WTC11 (cell line): Measurements from ENCODE around the gene RIF1. TPM values are rescaled to one million over a fixed set of nuclear protein-coding genes. Genes with fewer than 3 reads are reported as not detected.

ENCODE experiments used
- ATAC-seq: fragments of 200-7000 bp; cut with Tn5 transposase; 2 replicates; pipeline ENCODE4 v1.10.0; 2021; ENCODE audit warnings: mild to moderate bottlenecking, moderate library complexity
- CTCF ChIA-PET: fragments of 300-600 bp; sonication (Branson Sonifier 250); formaldehyde crosslinking; loops from one replicate; lab custom pipeline; 2021; ENCODE audit warnings: antibody characterized with exemption; lab: Charles Lee
- POLR2A ChIA-PET: fragments of 350-600 bp; sonication (Branson Sonifier 250); formaldehyde crosslinking; loops from one replicate; lab custom pipeline; 2021; ENCODE audit warnings: antibody characterized with exemption; lab: Charles Lee
- DNase-seq: peaks from one replicate; pipeline ENCODE4 v3.0.0; 2021; ENCODE audit warnings: low spot score
- H3K27ac Mint-ChIP-seq: 2 replicates; pipeline ENCODE4 v1.8.0; 2021; ENCODE audit warnings: mixed read lengths
- H3K27me3 Mint-ChIP-seq: 2 replicates; pipeline ENCODE4 v1.8.0; 2021; ENCODE audit warnings: low read depth, mild to moderate bottlenecking, moderate library complexity, mixed read lengths
- H3K36me3 Mint-ChIP-seq: 2 replicates; pipeline ENCODE4 v1.8.0; 2021; ENCODE audit warnings: mixed read lengths
- H3K4me1 Mint-ChIP-seq: 2 replicates; pipeline ENCODE4 v1.8.0; 2022; ENCODE audit warnings: mixed read lengths
- H3K4me3 Mint-ChIP-seq: 2 replicates; pipeline ENCODE4 v1.8.0; 2021; ENCODE audit warnings: mild to moderate bottlenecking, moderate library complexity, mixed read lengths
- H3K9me3 Mint-ChIP-seq: 2 replicates; pipeline ENCODE4 v1.8.0; 2021; ENCODE audit warnings: mixed read lengths
- ATF3 ChIP-seq: sonication (generic); formaldehyde crosslinking; conservative IDR thresholded peaks from 2 replicates; pipeline ENCODE4 v1.8.1; 2022; ENCODE audit warnings: mild to moderate bottlenecking, missing genetic modification reagents
- CREB1 ChIP-seq: sonication (generic); formaldehyde crosslinking; IDR thresholded peaks from 2 replicates; pipeline ENCODE4 v1.8.0; 2023; ENCODE audit warnings: mild to moderate bottlenecking, missing genetic modification reagents
- CTCF ChIP-seq: fragments of 200-600 bp; IDR thresholded peaks from 2 replicates; pipeline ENCODE4 v1.8.0; 2022; ENCODE audit warnings: antibody characterized with exemption
- ELF4 ChIP-seq: sonication (generic); formaldehyde crosslinking; IDR thresholded peaks from 2 replicates; pipeline ENCODE4 v1.8.1; 2022; ENCODE audit warnings: low read depth, mild to moderate bottlenecking, moderate library complexity, missing genetic modification reagents
- HMGA2 ChIP-seq: fragments of 250-450 bp; sonication (Bioruptor Pico); IDR thresholded peaks from 2 replicates; pipeline ENCODE4 v1.4.0; 2021; ENCODE audit warnings: mild to moderate bottlenecking, moderate library complexity
- IRF2 ChIP-seq: sonication (generic); formaldehyde crosslinking; IDR thresholded peaks from 2 replicates; pipeline ENCODE4 v1.8.0; 2022; ENCODE audit warnings: low read depth, missing genetic modification reagents, borderline replicate concordance
- JAZF1 ChIP-seq: fragments of 250-450 bp; sonication (Bioruptor Pico); IDR thresholded peaks from 2 replicates; pipeline ENCODE4 v1.9.0; 2021; ENCODE audit warnings: moderate library complexity, mild to moderate bottlenecking, inconsistent platforms
- MAX ChIP-seq: sonication (generic); formaldehyde crosslinking; IDR thresholded peaks from 2 replicates; pipeline ENCODE4 v1.8.0; 2022; ENCODE audit warnings: mild to moderate bottlenecking, missing genetic modification reagents
- NFYB ChIP-seq: sonication (generic); formaldehyde crosslinking; conservative IDR thresholded peaks from 2 replicates; pipeline ENCODE4 v1.8.0; 2022; ENCODE audit warnings: low read depth, missing genetic modification reagents
- RELA ChIP-seq: sonication (generic); formaldehyde crosslinking; IDR thresholded peaks from 2 replicates; pipeline ENCODE4 v1.8.1; 2022; ENCODE audit warnings: missing genetic modification reagents, mild to moderate bottlenecking, borderline replicate concordance
- TEAD4 ChIP-seq: sonication (generic); formaldehyde crosslinking; IDR thresholded peaks from 2 replicates; pipeline ENCODE4 v1.8.0; 2022; ENCODE audit warnings: mild to moderate bottlenecking, missing genetic modification reagents
- TP53 ChIP-seq: sonication (generic); formaldehyde crosslinking; IDR thresholded peaks from 2 replicates; pipeline ENCODE4 v1.8.1; 2023; ENCODE audit warnings: mild to moderate bottlenecking, missing genetic modification reagents
- ZNF281 ChIP-seq: sonication (generic); formaldehyde crosslinking; IDR thresholded peaks from 2 replicates; pipeline ENCODE4 v1.8.0; 2023; ENCODE audit warnings: mild to moderate bottlenecking, missing genetic modification reagents
- ZNF416 ChIP-seq: fragments of 250-450 bp; sonication (Bioruptor Pico); IDR thresholded peaks from 2 replicates; pipeline ENCODE4 v1.9.0; 2021; ENCODE audit warnings: mild to moderate bottlenecking, inconsistent platforms
- ZNF671 ChIP-seq: fragments of 250-450 bp; sonication (Bioruptor Pico); IDR thresholded peaks from 2 replicates; pipeline ENCODE4 v1.8.0; 2021; ENCODE audit warnings: mild to moderate bottlenecking
- total RNA-seq: library from RNA; stranded (reverse); gene quantifications from 3 replicates; pipeline ENCODE4 v1.2.3, GENCODE V29; 2021
- TF ChIP-seq, protein P1 (sequence below): sonication (generic); formaldehyde crosslinking; IDR thresholded peaks from 2 replicates; pipeline ENCODE4 v1.8.0; 2022; ENCODE audit warnings: mild to moderate bottlenecking, missing genetic modification reagents
- TF ChIP-seq, protein P2 (sequence below): fragments of 250-450 bp; sonication (Bioruptor Pico); conservative IDR thresholded peaks from 2 replicates; pipeline ENCODE4 v1.9.0; 2021; ENCODE audit warnings: mild to moderate bottlenecking
- TF ChIP-seq, protein P3 (sequence below): sonication (generic); formaldehyde crosslinking; IDR thresholded peaks from 2 replicates; pipeline ENCODE4 v1.8.1; 2022; ENCODE audit warnings: missing genetic modification reagents, borderline replicate concordance
- TF ChIP-seq, protein P4 (sequence below): sonication (generic); formaldehyde crosslinking; IDR thresholded peaks from 2 replicates; pipeline ENCODE4 v1.8.1; 2023; ENCODE audit warnings: mild to moderate bottlenecking, missing genetic modification reagents, moderate library complexity
- TF ChIP-seq, protein P5 (sequence below): sonication (generic); formaldehyde crosslinking; IDR thresholded peaks from 2 replicates; pipeline ENCODE4 v1.8.1; 2023; ENCODE audit warnings: mild to moderate bottlenecking, moderate library complexity, missing genetic modification reagents

The RIF1 gene
- total RNA-seq, 1 experiment from 2014 or later = 96.9 TPM

DNA sequence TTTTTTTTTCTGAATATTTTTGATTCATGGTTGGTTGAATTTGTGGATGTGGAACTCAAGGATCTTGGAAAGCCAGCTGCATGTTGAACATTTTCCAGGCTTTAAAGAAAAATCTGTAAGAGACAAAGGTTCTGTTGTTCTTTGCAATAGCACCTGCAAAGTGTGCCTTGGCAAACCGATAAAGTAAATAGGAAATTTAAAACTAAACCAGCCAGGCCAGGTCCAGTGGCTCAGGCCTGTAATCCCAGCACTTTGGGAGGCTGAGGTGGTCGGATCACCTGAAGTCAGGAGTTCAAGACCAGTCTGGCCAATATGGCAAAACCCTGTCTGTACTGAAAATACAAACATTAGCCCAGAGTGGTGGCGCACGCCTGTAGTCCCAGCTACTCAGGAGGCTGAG is 74.4 kb downstream of the RIF1 start (continued):
- TF ChIP-seq CREB1 = no peak
- no peak for TF ChIP-seq NFYB (CRISPR knock-in tag)
- TF ChIP-seq ATF3 = no peak
- no peak for TF ChIP-seq CTCF
- TF ChIP-seq JAZF1 = no peak
- TF ChIP-seq IRF2 (CRISPR knock-in tag) = no peak
- no peak for TF ChIP-seq MAX (CRISPR knock-in tag)
- no peak for TF ChIP-seq ZNF671 (CRISPR knock-in tag)
- TF ChIP-seq, protein P1, sequence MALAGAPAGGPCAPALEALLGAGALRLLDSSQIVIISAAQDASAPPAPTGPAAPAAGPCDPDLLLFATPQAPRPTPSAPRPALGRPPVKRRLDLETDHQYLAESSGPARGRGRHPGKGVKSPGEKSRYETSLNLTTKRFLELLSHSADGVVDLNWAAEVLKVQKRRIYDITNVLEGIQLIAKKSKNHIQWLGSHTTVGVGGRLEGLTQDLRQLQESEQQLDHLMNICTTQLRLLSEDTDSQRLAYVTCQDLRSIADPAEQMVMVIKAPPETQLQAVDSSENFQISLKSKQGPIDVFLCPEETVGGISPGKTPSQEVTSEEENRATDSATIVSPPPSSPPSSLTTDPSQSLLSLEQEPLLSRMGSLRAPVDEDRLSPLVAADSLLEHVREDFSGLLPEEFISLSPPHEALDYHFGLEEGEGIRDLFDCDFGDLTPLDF (CRISPR knock-in tag) = no peak

- H3K4me3 Mint-ChIP-seq = no peak overlapping the region
- POLR2A ChIA-PET = no interaction called here
- no peaks in the 10 kb centered on the region for H3K27me3 Mint-ChIP-seq
- CTCF ChIA-PET = no interaction called here
- H3K4me1 Mint-ChIP-seq = 0 out of 2 replicates have a peak, but pooled peaks cover 3% of the 10 kb centered on the region
- TF ChIP-seq ZNF281 (CRISPR knock-in tag) (no peak), HMGA2 (CRISPR knock-in tag) (no peak), ZNF416 (CRISPR knock-in tag) (no peak), TP53 (CRISPR knock-in tag) (no peak), RELA (CRISPR knock-in tag) (no peak), ELF4 (CRISPR knock-in tag) (no peak), TEAD4 (no peak)
- TF ChIP-seq, protein P2, sequence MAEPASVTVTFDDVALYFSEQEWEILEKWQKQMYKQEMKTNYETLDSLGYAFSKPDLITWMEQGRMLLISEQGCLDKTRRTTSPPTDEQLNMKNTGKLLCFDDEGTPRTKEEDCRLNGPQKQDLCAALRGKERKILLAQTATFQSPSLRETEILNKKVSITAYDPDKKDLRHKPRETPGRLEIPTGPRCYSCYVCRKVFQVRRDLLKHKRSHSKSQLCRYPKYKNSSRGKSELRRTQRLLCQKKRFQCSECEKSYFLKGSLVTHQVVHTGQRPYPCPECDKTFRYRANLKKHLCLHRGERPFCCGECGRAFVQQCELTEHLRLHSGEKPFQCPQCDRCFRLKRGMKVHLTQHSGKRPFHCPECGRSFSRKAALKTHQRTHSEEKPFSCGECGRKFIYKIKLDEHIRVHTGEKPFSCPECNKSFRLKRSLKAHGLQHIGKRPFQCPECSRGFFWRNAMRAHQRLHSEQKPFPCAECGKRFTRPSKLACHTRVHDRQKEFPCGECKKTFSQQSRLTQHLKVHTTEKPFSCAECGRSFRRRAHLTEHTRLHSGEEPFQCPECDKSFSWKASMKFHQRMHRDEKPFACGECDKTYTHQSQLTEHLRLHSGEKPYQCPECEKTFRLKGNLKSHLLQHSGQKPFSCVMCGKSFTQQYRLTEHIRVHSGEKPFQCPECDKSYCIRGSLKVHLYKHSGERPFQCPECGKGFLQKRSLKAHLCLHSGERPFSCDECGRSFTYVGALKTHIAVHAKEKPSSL (CRISPR knock-in tag) = no peak
- TF ChIP-seq, protein P3, sequence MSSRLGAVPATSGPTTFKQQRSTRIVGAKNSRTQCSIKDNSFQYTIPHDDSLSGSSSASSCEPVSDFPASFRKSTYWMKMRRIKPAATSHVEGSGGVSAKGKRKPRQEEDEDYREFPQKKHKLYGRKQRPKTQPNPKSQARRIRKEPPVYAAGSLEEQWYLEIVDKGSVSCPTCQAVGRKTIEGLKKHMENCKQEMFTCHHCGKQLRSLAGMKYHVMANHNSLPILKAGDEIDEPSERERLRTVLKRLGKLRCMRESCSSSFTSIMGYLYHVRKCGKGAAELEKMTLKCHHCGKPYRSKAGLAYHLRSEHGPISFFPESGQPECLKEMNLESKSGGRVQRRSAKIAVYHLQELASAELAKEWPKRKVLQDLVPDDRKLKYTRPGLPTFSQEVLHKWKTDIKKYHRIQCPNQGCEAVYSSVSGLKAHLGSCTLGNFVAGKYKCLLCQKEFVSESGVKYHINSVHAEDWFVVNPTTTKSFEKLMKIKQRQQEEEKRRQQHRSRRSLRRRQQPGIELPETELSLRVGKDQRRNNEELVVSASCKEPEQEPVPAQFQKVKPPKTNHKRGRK (CRISPR knock-in tag) = no peak
- TF ChIP-seq, protein P4, sequence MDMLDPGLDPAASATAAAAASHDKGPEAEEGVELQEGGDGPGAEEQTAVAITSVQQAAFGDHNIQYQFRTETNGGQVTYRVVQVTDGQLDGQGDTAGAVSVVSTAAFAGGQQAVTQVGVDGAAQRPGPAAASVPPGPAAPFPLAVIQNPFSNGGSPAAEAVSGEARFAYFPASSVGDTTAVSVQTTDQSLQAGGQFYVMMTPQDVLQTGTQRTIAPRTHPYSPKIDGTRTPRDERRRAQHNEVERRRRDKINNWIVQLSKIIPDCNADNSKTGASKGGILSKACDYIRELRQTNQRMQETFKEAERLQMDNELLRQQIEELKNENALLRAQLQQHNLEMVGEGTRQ (CRISPR knock-in tag) = no peak
- TF ChIP-seq, protein P5, sequence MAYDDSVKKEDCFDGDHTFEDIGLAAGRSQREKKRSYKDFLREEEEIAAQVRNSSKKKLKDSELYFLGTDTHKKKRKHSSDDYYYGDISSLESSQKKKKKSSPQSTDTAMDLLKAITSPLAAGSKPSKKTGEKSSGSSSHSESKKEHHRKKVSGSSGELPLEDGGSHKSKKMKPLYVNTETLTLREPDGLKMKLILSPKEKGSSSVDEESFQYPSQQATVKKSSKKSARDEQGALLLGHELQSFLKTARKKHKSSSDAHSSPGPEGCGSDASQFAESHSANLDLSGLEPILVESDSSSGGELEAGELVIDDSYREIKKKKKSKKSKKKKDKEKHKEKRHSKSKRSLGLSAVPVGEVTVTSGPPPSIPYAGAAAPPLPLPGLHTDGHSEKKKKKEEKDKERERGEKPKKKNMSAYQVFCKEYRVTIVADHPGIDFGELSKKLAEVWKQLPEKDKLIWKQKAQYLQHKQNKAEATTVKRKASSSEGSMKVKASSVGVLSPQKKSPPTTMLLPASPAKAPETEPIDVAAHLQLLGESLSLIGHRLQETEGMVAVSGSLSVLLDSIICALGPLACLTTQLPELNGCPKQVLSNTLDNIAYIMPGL (CRISPR knock-in tag) = no peak
- TF ChIP-seq, all 79 proteins: peak for 0
- no peak for DNase-seq
- Mint-ChIP-seq H3K27ac (no peak overlapping the region), H3K36me3 (peaks cover 23% of the 10 kb centered on the region), H3K9me3 (no peaks in the 10 kb centered on the region)
- ATAC-seq = no peak
Measured at GRCh38 chr2:151486053-151486452, 76.4 kb downstream of the RIF1 start.
